Peyer's patch (tissue), 4 donors: ENCODE measurements around the gene PRAMEF1. TPM values are rescaled to one million over a fixed set of nuclear protein-coding genes. Genes with fewer than 3 reads are reported as not detected.
"Not testable (repeated sequence)": the region's sequence is repeated elsewhere in the genome, so short reads cannot be mapped to it uniquely, and the experiment has no call there.

Experiments
- DNase-seq, 3 donors: peaks; one replicate each; pipeline ENCODE4 v3.0.0-alpha.2; 2017 to 2019
- H3K27ac ChIP-seq, 4 donors: fragments of 200-600 bp; sonication (generic); one replicate each; pipeline ENCODE4 v1.5.1; 2016 to 2019
- H3K27me3 ChIP-seq, 2 donors: fragments of 200-600 bp; sonication (generic); one replicate each; pipeline ENCODE4 v1.5.1; 2019
- H3K36me3 ChIP-seq, 3 donors: fragments of 200-600 bp; sonication (generic); one replicate each; pipeline ENCODE4 v1.5.1; 2016 to 2019
- H3K4me1 ChIP-seq, 4 donors: fragments of 200-600 bp; sonication (generic); one replicate each; pipeline ENCODE4 v1.5.1; 2016 to 2019
- H3K4me3 ChIP-seq, 4 donors: fragments of 200-600 bp; sonication (generic); 1 replicate in 3 of 4; 2 replicates in 1 of 4; pipeline ENCODE4 v1.5.1; 2016 to 2019; ENCODE audit warnings: mild to moderate bottlenecking in 1 of 4
- H3K9me3 ChIP-seq, 4 donors: fragments of 200-600 bp; sonication (generic); one replicate each; pipeline ENCODE4 v1.5.1; 2016 to 2019; ENCODE audit warnings: mild to moderate bottlenecking in 1 of 4
- CTCF ChIP-seq, 6 experiments: fragments of 450-650 bp in 4 of 6; fragments of 200-600 bp in 2 of 6; sonication (generic) in 1 of 6; IDR thresholded peaks; one replicate each; pipeline ENCODE4 v1.5.1; 2017 to 2019; ENCODE audit warnings: antibody characterized with exemption in 6 of 6, mild to moderate bottlenecking in 3 of 6, moderate library complexity in 1 of 6
- POLR2A ChIP-seq, 2 donors: fragments of 450-650 bp; IDR thresholded peaks; one replicate each; pipeline ENCODE4 v1.5.1; 2017; ENCODE audit warnings: antibody characterized with exemption in 2 of 2, mild to moderate bottlenecking in 2 of 2, moderate library complexity in 2 of 2
- total RNA-seq, 4 donors: library from RNA; depleted of rRNA; stranded (reverse); fragments of >200 nt; gene quantifications; one replicate each; pipeline ENCODE4 v1.1.0, GENCODE V29; 2016

Gene PRAMEF1
- total RNA-seq, result not detected

- not testable (repeated sequence) for H3K4me3 ChIP-seq, H3K36me3 ChIP-seq, H3K27ac ChIP-seq, H3K4me1 ChIP-seq, H3K9me3 ChIP-seq, H3K27me3 ChIP-seq, DNase-seq
Observed at GRCh38 chr1:12791097-12791496, at the start of gene PRAMEF1. Gene PRAMEF1 (plus strand): TSS chr1:12791397. CDS start chr1:12793228, 1,831 bp downstream.

- H3K9me3 ChIP-seq, result no peaks in the 10 kb centered on the region
- no peaks in the 10 kb centered on the region for H3K4me1 ChIP-seq
- no peak overlapping the region for H3K27ac ChIP-seq
- H3K4me3 ChIP-seq, result no peak overlapping the region
- no peak for TF ChIP-seq POLR2A (IDR thresholded peaks at IDR 0.05)
- TF ChIP-seq CTCF (IDR thresholded peaks at IDR 0.05), result no peak
- no peaks in the 10 kb centered on the region for H3K36me3 ChIP-seq
- no peak for DNase-seq
- H3K27me3 ChIP-seq, result no peaks in the 10 kb centered on the region
Observed at GRCh38 chr1:12741946-12742345, 49.3 kb upstream of the PRAMEF1 start.

- H3K27me3 ChIP-seq, result no peaks in the 10 kb centered on the region
- H3K9me3 ChIP-seq, result peaks cover 0 to 15% (median 2%) of the 10 kb centered on the region in 4 donors
- TF ChIP-seq CTCF (IDR thresholded peaks at IDR 0.05), result no peak
- TF ChIP-seq POLR2A (IDR thresholded peaks at IDR 0.05), result no peak
- no peak overlapping the region for H3K4me3 ChIP-seq
- DNase-seq, result no peak
- H3K27ac ChIP-seq, result no peak overlapping the region
- H3K36me3 ChIP-seq, result no peaks in the 10 kb centered on the region
- H3K4me1 ChIP-seq, result no peaks in the 10 kb centered on the region
Observed at GRCh38 chr1:12745126-12745991, 45.8 kb upstream of the PRAMEF1 start.

- DNase-seq, result no peak
- no peak within 1 kb of the TSS for H3K27ac ChIP-seq
- H3K4me3 ChIP-seq, result no peak within 1 kb of the TSS
- H3K27me3 ChIP-seq, result no peaks in the 10 kb centered on the region
- H3K9me3 ChIP-seq, result peaks cover 0 to 15% (median 2%) of the 10 kb centered on the region in 4 donors
- H3K36me3 ChIP-seq, result no peaks in the 10 kb centered on the region
- TF ChIP-seq POLR2A (IDR thresholded peaks at IDR 0.05) (no peak), CTCF (IDR thresholded peaks at IDR 0.05) (no peak)
- no peaks in the 10 kb centered on the region for H3K4me1 ChIP-seq
Observed at GRCh38 chr1:12745992-12746323, 45.2 kb upstream of the PRAMEF1 start, which contains the start of gene CFAP107. Gene CFAP107 (plus strand): TSS chr1:12746200. CDS start chr1:12746431, 231 bp downstream.

- H3K36me3 ChIP-seq, result no peaks in the 10 kb centered on the region
- H3K4me1 ChIP-seq, result no peaks in the 10 kb centered on the region
- no peak for DNase-seq
- no peak overlapping the region for H3K27ac ChIP-seq
- H3K4me3 ChIP-seq, result no peak overlapping the region
- no peaks in the 10 kb centered on the region for H3K27me3 ChIP-seq
- TF ChIP-seq CTCF (IDR thresholded peaks at IDR 0.05), result no peak
- TF ChIP-seq POLR2A (IDR thresholded peaks at IDR 0.05), result no peak
- H3K9me3 ChIP-seq, result peaks cover 0 to 15% (median 2%) of the 10 kb centered on the region in 4 donors
Observed at GRCh38 chr1:12748778-12749355, 42.3 kb upstream of the PRAMEF1 start.

GRCh38 chr1:12754738-12755137 is 36.5 kb upstream of the PRAMEF1 start:
- DNase-seq, result no peak
- TF ChIP-seq CTCF (IDR thresholded peaks at IDR 0.05), result no peak
- no peak for TF ChIP-seq POLR2A (IDR thresholded peaks at IDR 0.05)
- Histone ChIP-seq H3K9me3 (peaks cover 0 to under 1% (median 0%) of the 10 kb centered on the region in 4 donors), H3K4me1 (no peaks in the 10 kb centered on the region), H3K36me3 (no peaks in the 10 kb centered on the region), H3K27me3 (no peaks in the 10 kb centered on the region), H3K27ac (no peak overlapping the region), H3K4me3 (no peak overlapping the region)
